ENCODE results near the gene TRIM14. TPM values are rescaled to one million over a fixed set of nuclear protein-coding genes. Genes with fewer than 3 reads are reported as not detected.

The TRIM14 gene
- total RNA-seq, 1 experiment from 2014 or later: 12.5 TPM

- DNase-seq: no peak
- no peaks in the 10 kb centered on the region for H3K79me1 ChIP-seq (ENCODE audit: insufficient read depth, low read depth, low read length, poor library complexity, severe bottlenecking)
- H3K23ac ChIP-seq (ENCODE audit: insufficient read length, low read depth, low read length): no peak overlapping the region
- H3K27me3 Mint-ChIP-seq (ENCODE audit: low read depth): no peaks in the 10 kb centered on the region
- H2AK5ac ChIP-seq (ENCODE audit: insufficient read length, low read length): no peak overlapping the region
- H3K23me2 ChIP-seq (ENCODE audit: insufficient read length, low read depth, low read length, poor library complexity, severe bottlenecking): no peaks in the 10 kb centered on the region
- no peak overlapping the region for H2AFZ ChIP-seq (ENCODE audit: low read length)
- H2BK120ac ChIP-seq (ENCODE audit: low read depth, low read length, poor library complexity, severe bottlenecking): no peak overlapping the region
- H3K4me1 Mint-ChIP-seq: peaks cover 7 to 11% of the 10 kb centered on the region in 2 experiments; a peak in 3 of 4 replicates
- H3K4ac ChIP-seq (ENCODE audit: low read depth, low read length): no peak overlapping the region
- no peak for TF ChIP-seq CTCF (conservative IDR thresholded peaks at IDR 0.05)
- no peak overlapping the region for H3K9ac ChIP-seq (ENCODE audit: extremely low read depth, insufficient read length, low read length)
- H3K36me3 Mint-ChIP-seq (ENCODE audit: insufficient read depth in 1 of 3, low read depth in 3 of 3): peaks cover 4 to 16% (median 7%) of the 10 kb centered on the region in 3 experiments; a peak in 4 of 7 replicates
- no peaks in the 10 kb centered on the region for H3K9me3 Mint-ChIP-seq
- no peak overlapping the region for H2BK12ac ChIP-seq (ENCODE audit: insufficient read length, low read depth, low read length)
- no peaks in the 10 kb centered on the region for H3K9me3 ChIP-seq (ENCODE audit: control insufficient read depth, low read depth, low read length)
- no peak overlapping the region for H3K4me3 Mint-ChIP-seq
- WGBS (ENCODE audit: extremely low coverage, insufficient read length, low lambda C conversion rate): no CpG with 5 or more reads among the region's 3 CpGs
- H3K14ac ChIP-seq (ENCODE audit: insufficient read depth, low read length): no peak overlapping the region
- H3K4me1 ChIP-seq (ENCODE audit: insufficient read depth, low read length): no peaks in the 10 kb centered on the region
- H3K56ac ChIP-seq (ENCODE audit: insufficient read length, low read depth, low read length): no peak overlapping the region
- H4K5ac ChIP-seq (ENCODE audit: insufficient read length, low read depth, low read length): no peak overlapping the region
- no peak overlapping the region for H3T11ph ChIP-seq (ENCODE audit: low read length)
- H3K27me3 ChIP-seq (ENCODE audit: insufficient read depth, low read length): no peaks in the 10 kb centered on the region
- H3K18ac ChIP-seq (ENCODE audit: insufficient read length, low read depth, low read length): no peak overlapping the region
- no peak overlapping the region for H2BK15ac ChIP-seq (ENCODE audit: low read depth, low read length)
- no peak overlapping the region for H2BK5ac ChIP-seq (ENCODE audit: insufficient read length, low read length)
- no peaks in the 10 kb centered on the region for H3K79me2 ChIP-seq (ENCODE audit: insufficient read depth, low read length)
- no peaks in the 10 kb centered on the region for H4K20me1 ChIP-seq (ENCODE audit: control insufficient read depth, insufficient read depth, insufficient read length)
- no peak overlapping the region for H2BK20ac ChIP-seq (ENCODE audit: low read depth, low read length, poor library complexity, severe bottlenecking)
- H4K91ac ChIP-seq (ENCODE audit: insufficient read length, low read depth, low read length): no peak overlapping the region
- no peak overlapping the region for H4K8ac ChIP-seq (replicated peaks; ENCODE audit: insufficient read length, low read depth, low read length)
- no peak overlapping the region for H3K27ac ChIP-seq (ENCODE audit: insufficient read length, low read depth, low read length)
- no peak overlapping the region for H3K4me2 ChIP-seq (ENCODE audit: insufficient read depth, insufficient read length, low read length)
- H3K27ac Mint-ChIP-seq: peak overlapping the region in 1 of 3 experiments; percentile 0; a peak in 2 of 7 replicates
These were observed 31.7 kb upstream of the TRIM14 start for GRCh38 chr9:98150721-98151120.
